HL-60 (cell line): Measurements from ENCODE around the gene SYK.

Experiments used
- GABPA ChIP-seq: IDR thresholded peaks from 2 replicates; pipeline ENCODE4 v1.6.1; 2012; ENCODE audit warnings: low read depth
- POLR2AphosphoS5 ChIP-seq: IDR thresholded peaks from 2 replicates; pipeline ENCODE4 v1.6.1; 2012; ENCODE audit warnings: low read depth
- SPI1 ChIP-seq: IDR thresholded peaks from 2 replicates; pipeline ENCODE4 v1.6.1; 2012; ENCODE audit warnings: low read depth, mild to moderate bottlenecking, borderline replicate concordance
- TF ChIP-seq, protein P1 (sequence below): IDR thresholded peaks from one replicate; pipeline ENCODE4 v1.5.1; 2011; ENCODE audit warnings: low read length, control low read depth, inconsistent platforms; ENCODE audit not compliant: insufficient read depth
- TF ChIP-seq, protein P2 (sequence below): IDR thresholded peaks from 2 replicates; pipeline ENCODE4 v1.6.1; 2012; ENCODE audit warnings: low read depth; ENCODE audit not compliant: insufficient replicate concordance

DNA sequence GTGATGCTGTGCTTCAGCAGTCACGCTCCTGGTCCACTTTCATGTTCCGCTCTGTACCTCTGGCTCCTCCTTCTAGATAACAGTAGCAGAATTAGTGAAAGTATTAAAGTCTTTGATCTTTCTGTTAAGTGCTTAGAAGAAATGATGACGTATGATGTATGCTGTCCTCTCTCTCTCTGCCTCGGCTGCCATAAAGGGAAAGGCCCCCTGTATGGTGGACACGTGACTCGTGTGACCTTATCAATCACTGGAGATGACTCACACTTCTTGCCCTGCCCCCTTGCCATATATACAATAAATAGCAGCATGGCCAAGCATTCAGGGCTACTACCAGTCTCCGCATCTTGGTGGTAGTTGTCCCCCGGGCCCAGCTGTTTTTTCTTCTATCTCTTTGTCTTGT lies 100.3 kb downstream of the SYK start:
- TF ChIP-seq, protein P1, sequence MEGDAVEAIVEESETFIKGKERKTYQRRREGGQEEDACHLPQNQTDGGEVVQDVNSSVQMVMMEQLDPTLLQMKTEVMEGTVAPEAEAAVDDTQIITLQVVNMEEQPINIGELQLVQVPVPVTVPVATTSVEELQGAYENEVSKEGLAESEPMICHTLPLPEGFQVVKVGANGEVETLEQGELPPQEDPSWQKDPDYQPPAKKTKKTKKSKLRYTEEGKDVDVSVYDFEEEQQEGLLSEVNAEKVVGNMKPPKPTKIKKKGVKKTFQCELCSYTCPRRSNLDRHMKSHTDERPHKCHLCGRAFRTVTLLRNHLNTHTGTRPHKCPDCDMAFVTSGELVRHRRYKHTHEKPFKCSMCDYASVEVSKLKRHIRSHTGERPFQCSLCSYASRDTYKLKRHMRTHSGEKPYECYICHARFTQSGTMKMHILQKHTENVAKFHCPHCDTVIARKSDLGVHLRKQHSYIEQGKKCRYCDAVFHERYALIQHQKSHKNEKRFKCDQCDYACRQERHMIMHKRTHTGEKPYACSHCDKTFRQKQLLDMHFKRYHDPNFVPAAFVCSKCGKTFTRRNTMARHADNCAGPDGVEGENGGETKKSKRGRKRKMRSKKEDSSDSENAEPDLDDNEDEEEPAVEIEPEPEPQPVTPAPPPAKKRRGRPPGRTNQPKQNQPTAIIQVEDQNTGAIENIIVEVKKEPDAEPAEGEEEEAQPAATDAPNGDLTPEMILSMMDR = no peak
- TF ChIP-seq POLR2AphosphoS5 = no peak
- TF ChIP-seq, protein P2, sequence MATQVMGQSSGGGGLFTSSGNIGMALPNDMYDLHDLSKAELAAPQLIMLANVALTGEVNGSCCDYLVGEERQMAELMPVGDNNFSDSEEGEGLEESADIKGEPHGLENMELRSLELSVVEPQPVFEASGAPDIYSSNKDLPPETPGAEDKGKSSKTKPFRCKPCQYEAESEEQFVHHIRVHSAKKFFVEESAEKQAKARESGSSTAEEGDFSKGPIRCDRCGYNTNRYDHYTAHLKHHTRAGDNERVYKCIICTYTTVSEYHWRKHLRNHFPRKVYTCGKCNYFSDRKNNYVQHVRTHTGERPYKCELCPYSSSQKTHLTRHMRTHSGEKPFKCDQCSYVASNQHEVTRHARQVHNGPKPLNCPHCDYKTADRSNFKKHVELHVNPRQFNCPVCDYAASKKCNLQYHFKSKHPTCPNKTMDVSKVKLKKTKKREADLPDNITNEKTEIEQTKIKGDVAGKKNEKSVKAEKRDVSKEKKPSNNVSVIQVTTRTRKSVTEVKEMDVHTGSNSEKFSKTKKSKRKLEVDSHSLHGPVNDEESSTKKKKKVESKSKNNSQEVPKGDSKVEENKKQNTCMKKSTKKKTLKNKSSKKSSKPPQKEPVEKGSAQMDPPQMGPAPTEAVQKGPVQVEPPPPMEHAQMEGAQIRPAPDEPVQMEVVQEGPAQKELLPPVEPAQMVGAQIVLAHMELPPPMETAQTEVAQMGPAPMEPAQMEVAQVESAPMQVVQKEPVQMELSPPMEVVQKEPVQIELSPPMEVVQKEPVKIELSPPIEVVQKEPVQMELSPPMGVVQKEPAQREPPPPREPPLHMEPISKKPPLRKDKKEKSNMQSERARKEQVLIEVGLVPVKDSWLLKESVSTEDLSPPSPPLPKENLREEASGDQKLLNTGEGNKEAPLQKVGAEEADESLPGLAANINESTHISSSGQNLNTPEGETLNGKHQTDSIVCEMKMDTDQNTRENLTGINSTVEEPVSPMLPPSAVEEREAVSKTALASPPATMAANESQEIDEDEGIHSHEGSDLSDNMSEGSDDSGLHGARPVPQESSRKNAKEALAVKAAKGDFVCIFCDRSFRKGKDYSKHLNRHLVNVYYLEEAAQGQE = no peak
- no peak for TF ChIP-seq GABPA
- TF ChIP-seq SPI1 = no peak
